ENCODE data around the gene ZNF236. TPM values are rescaled to one million over a fixed set of nuclear protein-coding genes. Genes with fewer than 3 reads are reported as not detected.

Gene ZNF236
- total RNA-seq, 1 donor from 2014 or later, result 32.5 TPM

DNA sequence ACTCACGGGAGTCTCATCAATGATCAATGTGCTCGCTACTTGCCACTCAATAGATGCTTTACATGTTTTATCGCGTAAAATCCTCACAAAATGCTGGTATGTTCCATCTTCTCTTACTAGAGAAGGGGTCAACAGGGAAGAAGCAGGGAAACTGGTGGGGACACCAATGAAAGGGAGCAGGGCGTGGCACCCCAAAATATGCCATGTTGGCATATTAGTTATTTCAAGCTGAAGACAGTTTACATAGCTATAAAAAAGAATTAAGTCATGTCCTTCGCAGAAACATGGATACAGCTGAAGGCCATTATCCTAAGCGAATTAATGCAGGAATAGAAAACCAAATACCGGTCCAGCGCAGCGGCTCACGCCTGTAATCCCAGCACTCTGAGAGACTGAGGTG, 8.1 kb upstream of the ZNF236 start:
- DNase-seq (ENCODE audit: low spot score in 2 of 2, unreplicated experiment in 2 of 2), result no peak
- no peak overlapping the region for H3K27ac Mint-ChIP-seq
- no peak overlapping the region for H3K4me3 Mint-ChIP-seq
- no peaks in the 10 kb centered on the region for H3K27me3 Mint-ChIP-seq (ENCODE audit: low read depth)
- peaks cover 3% of the 10 kb centered on the region for H3K4me1 Mint-ChIP-seq
- H3K36me3 Mint-ChIP-seq, result peaks cover 14% of the 10 kb centered on the region
- TF ChIP-seq CTCF (IDR thresholded peaks at IDR 0.05; ENCODE audit: unreplicated experiment), result no peak
- H3K9me3 Mint-ChIP-seq, result no peaks in the 10 kb centered on the region

- Mint-ChIP-seq H3K4me3 (no peak overlapping the region), H3K27ac (no peak overlapping the region), H3K9me3 (no peaks in the 10 kb centered on the region), H3K4me1 (peaks cover 14% of the 10 kb centered on the region), H3K36me3 (peaks cover 14% of the 10 kb centered on the region), H3K27me3 (ENCODE audit: low read depth) (no peaks in the 10 kb centered on the region)
- TF ChIP-seq CTCF (IDR thresholded peaks at IDR 0.05; ENCODE audit: unreplicated experiment), result no peak
- no peak for DNase-seq (ENCODE audit: low spot score in 2 of 2, unreplicated experiment in 2 of 2)
Observed at GRCh38 chr18:76816127-76816526, 6.2 kb upstream of the ZNF236 start.

DNA sequence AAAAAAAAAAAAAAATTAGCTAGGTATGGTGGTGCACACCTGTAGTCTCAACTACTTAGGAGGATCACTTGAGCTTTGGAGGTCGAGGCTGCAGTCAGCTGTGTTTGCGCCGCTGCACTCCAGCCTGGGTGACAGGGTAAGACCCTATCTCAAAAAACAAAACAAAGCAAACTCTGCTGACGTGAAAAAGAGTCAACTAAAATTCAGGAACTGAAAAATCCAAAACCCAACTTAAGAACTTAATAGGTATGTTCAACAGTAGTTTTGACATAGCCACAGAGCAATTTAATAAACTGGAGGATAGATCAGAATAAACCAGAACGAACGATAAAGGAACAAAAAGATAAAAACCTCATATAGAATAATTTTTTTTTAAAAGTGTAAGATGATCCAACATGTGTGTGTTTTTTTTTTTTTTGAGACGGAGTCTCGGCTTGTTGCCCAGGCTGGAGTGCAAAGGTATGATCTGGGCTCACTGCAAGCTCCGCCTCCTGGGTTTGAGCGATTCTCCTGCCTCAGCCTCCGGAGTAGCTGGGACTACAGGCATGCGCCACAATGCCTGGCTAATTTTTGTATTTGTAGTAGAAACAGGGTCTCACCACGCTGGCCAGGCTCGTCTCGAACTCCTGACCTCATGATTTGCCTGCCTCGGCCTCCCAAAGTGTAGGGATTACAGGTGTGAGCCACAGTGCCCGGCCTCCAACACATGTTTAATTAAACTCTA, 4.3 kb upstream of the ZNF236 start:
- Mint-ChIP-seq H3K4me3 (no peak overlapping the region), H3K36me3 (peaks cover 14% of the 10 kb centered on the region), H3K27ac (no peak overlapping the region), H3K4me1 (peaks cover 14% of the 10 kb centered on the region), H3K9me3 (no peaks in the 10 kb centered on the region), H3K27me3 (ENCODE audit: low read depth) (no peaks in the 10 kb centered on the region)
- no peak for TF ChIP-seq CTCF (IDR thresholded peaks at IDR 0.05; ENCODE audit: unreplicated experiment)
- DNase-seq (ENCODE audit: low spot score in 2 of 2, unreplicated experiment in 2 of 2), result no peak

DNA sequence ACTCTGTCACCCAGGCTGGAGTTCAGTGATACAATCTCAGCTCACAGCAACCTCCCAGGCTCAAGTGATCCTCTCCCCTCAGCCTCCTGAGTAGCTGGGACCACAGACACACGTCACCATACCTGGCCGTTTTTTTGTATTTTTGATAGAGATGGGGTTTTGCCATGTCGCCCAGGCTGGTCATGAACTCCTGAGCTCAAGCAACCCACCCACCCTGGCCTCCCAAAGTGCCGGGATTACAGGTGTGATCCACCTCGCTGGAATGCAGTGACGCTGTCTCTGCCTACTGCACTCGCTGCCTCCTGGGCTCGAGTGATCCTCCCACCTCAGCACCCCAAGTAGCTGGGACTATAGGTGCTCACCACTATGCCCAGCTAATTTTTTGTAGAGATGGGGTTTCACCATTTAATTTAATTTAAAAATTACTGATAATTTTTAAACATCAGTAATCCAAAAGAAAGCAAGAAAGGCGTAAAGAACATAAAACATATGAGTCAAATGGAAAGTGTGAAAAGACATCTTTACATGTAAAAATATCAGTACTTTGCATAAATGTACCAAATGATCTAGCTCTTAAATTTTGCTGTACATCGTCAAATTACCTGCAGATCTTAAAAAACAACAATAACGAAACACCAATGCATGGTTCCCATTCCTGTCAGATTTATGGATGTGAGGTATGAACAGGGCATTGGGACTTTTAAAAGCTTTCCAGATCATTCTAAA, 2.8 kb upstream of the ZNF236 start:
- no peaks in the 10 kb centered on the region for H3K27me3 Mint-ChIP-seq (ENCODE audit: low read depth)
- H3K27ac Mint-ChIP-seq, result no peak overlapping the region
- H3K4me3 Mint-ChIP-seq, result no peak overlapping the region
- no peak for DNase-seq (ENCODE audit: low spot score in 2 of 2, unreplicated experiment in 2 of 2)
- peaks cover 27% of the 10 kb centered on the region for H3K4me1 Mint-ChIP-seq
- TF ChIP-seq CTCF (IDR thresholded peaks at IDR 0.05; ENCODE audit: unreplicated experiment), result no peak
- H3K36me3 Mint-ChIP-seq, result peaks cover 14% of the 10 kb centered on the region
- no peaks in the 10 kb centered on the region for H3K9me3 Mint-ChIP-seq

GRCh38 chr18:76821356-76821874, 942 bp upstream of the ZNF236 start:
- H3K4me1 Mint-ChIP-seq, result peaks cover 33% of the 10 kb centered on the region
- DNase-seq (ENCODE audit: low spot score in 2 of 2, unreplicated experiment in 2 of 2), result no peak
- peak overlapping the region; percentile 90 for H3K4me3 Mint-ChIP-seq
- H3K9me3 Mint-ChIP-seq, result no peaks in the 10 kb centered on the region
- H3K27me3 Mint-ChIP-seq (ENCODE audit: low read depth), result no peaks in the 10 kb centered on the region
- no peak for TF ChIP-seq CTCF (IDR thresholded peaks at IDR 0.05; ENCODE audit: unreplicated experiment)
- peaks cover 8% of the 10 kb centered on the region for H3K36me3 Mint-ChIP-seq
- H3K27ac Mint-ChIP-seq, result peak overlapping the region; percentile 92

Data from mesothelial cell of epicardium (in vitro differentiated cells).